SK-N-SH (cell line): ENCODE results near the gene ZNF804B. TPM values are rescaled to one million over a fixed set of nuclear protein-coding genes. Genes with fewer than 3 reads are reported as not detected.

ENCODE experiments used
- CTCF ChIA-PET: fragments of 300-600, 350-600 bp; formaldehyde crosslinking; extraction: SDS; loops from one replicate; lab custom pipeline; 2021; lab: Yijun Ruan, JAX
- POLR2A ChIA-PET: fragments of 350-600 bp; sonication (Branson Sonifier 250); formaldehyde crosslinking; extraction: SDS; loops from one replicate; lab custom pipeline; 2020; ENCODE audit warnings: antibody characterized with exemption, inconsistent platforms; lab: Yijun Ruan, JAX
- DNase-seq: peaks from one replicate; pipeline ENCODE4 v3.0.0; 2012
- H2AFZ ChIP-seq: fragments of 200-600 bp; sonication (generic); 2 replicates; pipeline ENCODE4 v1.8.1; 2016; ENCODE audit warnings: antibody characterized with exemption, mild to moderate bottlenecking, low read depth
- H3F3A ChIP-seq: fragments of 200-600 bp; sonication (generic); replicated peaks from 2 replicates; pipeline ENCODE3; 2016; ENCODE audit warnings: antibody characterized with exemption, mild to moderate bottlenecking; ENCODE audit not compliant: insufficient read depth
- H3K27ac ChIP-seq, 2 experiments: fragments of 200-500 bp in 1 of 2; fragments of 200-600 bp in 1 of 2; sonication (Bioruptor generic) in 1 of 2; sonication (generic), shearing (Covaris generic) in 1 of 2; 2 replicates each; pipeline versions ENCODE4 v1.5.1 to v1.6.1; 2014 to 2016; ENCODE audit warnings: low read depth in 2 of 2, inconsistent platforms in 1 of 2, low read length in 1 of 2, mild to moderate bottlenecking in 1 of 2, mixed read lengths in 1 of 2
- H3K27me3 ChIP-seq: fragments of 200-600 bp; sonication (generic), shearing (Covaris generic); 2 replicates; pipeline ENCODE4 v1.6.1; 2016; ENCODE audit warnings: mixed run types; ENCODE audit not compliant: insufficient read depth
- H3K36me3 ChIP-seq, 2 experiments: fragments of 200-500 bp in 1 of 2; fragments of 200-600 bp in 1 of 2; sonication (Bioruptor generic) in 1 of 2; sonication (generic) in 1 of 2; replicated peaks in 1 of 2; 2 replicates each; pipeline versions ENCODE3 to v1.5.1; 2014 to 2016; ENCODE audit warnings: low read length in 1 of 2, mild to moderate bottlenecking in 1 of 2; ENCODE audit not compliant: insufficient read depth in 2 of 2, control insufficient read depth in 1 of 2
- H3K4me1 ChIP-seq, 2 experiments: fragments of 200-500 bp in 1 of 2; fragments of 200-600 bp in 1 of 2; sonication (Bioruptor generic) in 1 of 2; sonication (generic), shearing (Covaris generic) in 1 of 2; 2 replicates each; pipeline versions ENCODE4 v1.5.1 to v1.6.1; 2014 to 2016; ENCODE audit warnings: low read depth in 1 of 2, low read length in 1 of 2, mixed run types in 1 of 2; ENCODE audit not compliant: insufficient read depth in 2 of 2, control insufficient read depth in 1 of 2
- H3K4me2 ChIP-seq: fragments of 200-600 bp; sonication (generic), shearing (Covaris generic); 2 replicates; pipeline ENCODE4 v1.6.1; 2017; ENCODE audit warnings: mixed run types
- H3K4me3 ChIP-seq, 2 experiments: fragments of 200-500 bp in 1 of 2; fragments of 200-600 bp in 1 of 2; sonication (Bioruptor generic) in 1 of 2; sonication (generic), shearing (Covaris generic) in 1 of 2; 2 replicates each; pipeline versions ENCODE4 v1.5.1 to v1.8.1; 2014 to 2016; ENCODE audit warnings: low read depth in 2 of 2, inconsistent platforms in 1 of 2, low read length in 1 of 2, mild to moderate bottlenecking in 1 of 2, mixed read lengths in 1 of 2, moderate library complexity in 1 of 2
- H3K79me2 ChIP-seq: fragments of 200-600 bp; sonication (generic); 2 replicates; pipeline ENCODE4 v1.8.1; 2017; ENCODE audit warnings: mild to moderate bottlenecking; ENCODE audit not compliant: insufficient read depth
- H3K9ac ChIP-seq: fragments of 200-600 bp; sonication (generic); 2 replicates; pipeline ENCODE4 v1.6.1; 2017; ENCODE audit warnings: mixed run types
- H3K9me2 ChIP-seq: fragments of 200-600 bp; sonication (generic); 2 replicates; pipeline ENCODE4 v1.6.1; 2017; ENCODE audit warnings: mixed run types
- H3K9me3 ChIP-seq: fragments of 200-600 bp; sonication (generic); 2 replicates; pipeline ENCODE4 v1.6.1; 2017; ENCODE audit warnings: mixed run types, mild to moderate bottlenecking, moderate library complexity
- H4K20me1 ChIP-seq: fragments of 200-600 bp; sonication (generic); 2 replicates; pipeline ENCODE4 v1.6.1; 2017; ENCODE audit warnings: mild to moderate bottlenecking, mixed run types; ENCODE audit not compliant: insufficient read depth
- CHD2 ChIP-seq: fragments of 150-350 bp; IDR thresholded peaks from 2 replicates; pipeline ENCODE4 v1.6.1; 2018; ENCODE audit warnings: low read length; ENCODE audit not compliant: partially characterized antibody
- EP300 ChIP-seq, 2 experiments: IDR thresholded peaks; 2 replicates each; pipeline versions ENCODE4 v1.4.0 to v1.6.1; 2012; ENCODE audit warnings: borderline replicate concordance in 1 of 2, low read depth in 1 of 2, low read length in 1 of 2
- FOXJ3 ChIP-seq: sonication (generic); formaldehyde crosslinking; IDR thresholded peaks from 2 replicates; pipeline ENCODE4 v1.5.1; 2020; ENCODE audit warnings: mild to moderate bottlenecking, missing genetic modification reagents
- GABPA ChIP-seq: IDR thresholded peaks from 2 replicates; pipeline ENCODE4 v1.4.0; 2012; ENCODE audit warnings: low read depth, mild to moderate bottlenecking
- MEF2A ChIP-seq: IDR thresholded peaks from 2 replicates; pipeline ENCODE4 v1.4.0; 2012; ENCODE audit warnings: low read depth, borderline replicate concordance
- NRF1 ChIP-seq: IDR thresholded peaks from 2 replicates; pipeline ENCODE4 v1.6.1; 2012; ENCODE audit warnings: low read depth, mild to moderate bottlenecking, low read length
- POLR2AphosphoS5 ChIP-seq: IDR thresholded peaks from 2 replicates; pipeline ENCODE4 v1.6.1; 2012; ENCODE audit warnings: low read depth, low read length
- RAD21 ChIP-seq: IDR thresholded peaks from 2 replicates; pipeline ENCODE4 v1.6.1; 2012; ENCODE audit warnings: mild to moderate bottlenecking, low read length
- RCOR1 ChIP-seq: fragments of 150-350 bp; IDR thresholded peaks from 2 replicates; pipeline ENCODE4 v1.6.1; 2017; ENCODE audit warnings: antibody characterized with exemption, low read length
- RFX5 ChIP-seq: IDR thresholded peaks from 2 replicates; pipeline ENCODE4 v1.6.1; 2012; ENCODE audit warnings: mild to moderate bottlenecking, improper control_type of control experiment, low read length
- RXRA ChIP-seq: IDR thresholded peaks from 2 replicates; pipeline ENCODE4 v1.4.0; 2012; ENCODE audit warnings: low read depth, mild to moderate bottlenecking, borderline replicate concordance
- SMC3 ChIP-seq: IDR thresholded peaks from 2 replicates; pipeline ENCODE4 v1.6.1; 2012; ENCODE audit warnings: low read depth, low read length, improper control_type of control experiment
- TAF1 ChIP-seq: IDR thresholded peaks from 2 replicates; pipeline ENCODE4 v1.6.1; 2012; ENCODE audit warnings: low read depth, mild to moderate bottlenecking, low read length, moderate library complexity, borderline replicate concordance
- YY1 ChIP-seq: IDR thresholded peaks from 2 replicates; pipeline ENCODE4 v1.4.0; 2012; ENCODE audit warnings: low read depth, mild to moderate bottlenecking
- WGBS: methylation state at CpG from one replicate; pipeline ENCODE4 v1.1.6; 2017; ENCODE audit warnings: low lambda C conversion rate; 5-methylcytosine and 5-hydroxymethylcytosine counted together
- polyA plus RNA-seq, 3 experiments: library from polyadenylated mRNA; depleted of rRNA; stranded (reverse); fragments of >200 nt; gene quantifications; 2 replicates each; pipeline ENCODE4 v1.2.3, GENCODE V29; 2012
- TF ChIP-seq, protein P1 (sequence below): fragments of 150-350 bp; IDR thresholded peaks from 2 replicates; pipeline ENCODE4 v1.6.1; 2016; ENCODE audit warnings: mild to moderate bottlenecking, low read depth, low read length
- TF ChIP-seq, protein P2 (sequence below): IDR thresholded peaks from 2 replicates; pipeline ENCODE4 v1.4.0; 2012; ENCODE audit warnings: low read depth, borderline replicate concordance

The ZNF804B gene
- polyA plus RNA-seq, 1 of the 3 experiments (the other 2 are of a cell fraction): not detected

DNA sequence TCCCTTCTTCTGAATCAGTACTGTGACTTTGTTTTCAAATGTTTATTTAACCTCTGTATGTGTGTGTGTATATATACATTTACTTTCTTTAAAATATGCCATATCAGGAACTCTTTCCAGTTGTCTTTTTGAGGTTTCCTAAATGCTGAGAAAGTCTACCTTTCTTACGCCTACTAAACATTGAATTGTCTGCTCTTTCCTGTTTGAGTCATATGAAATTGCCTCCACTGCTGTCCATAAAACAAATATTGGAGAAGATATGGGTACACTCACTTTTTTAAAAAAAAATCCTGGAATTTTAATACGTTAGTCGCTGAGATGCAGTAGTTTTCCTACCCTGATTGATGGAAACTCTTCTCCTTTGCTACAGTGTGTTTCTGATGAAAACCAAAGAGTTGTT lies 334.8 kb downstream of the ZNF804B start:
- POLR2A ChIA-PET: no interaction called here
- 42% methylated on average over 3 of the region's 3 CpGs for WGBS
- no peak for DNase-seq

DNA sequence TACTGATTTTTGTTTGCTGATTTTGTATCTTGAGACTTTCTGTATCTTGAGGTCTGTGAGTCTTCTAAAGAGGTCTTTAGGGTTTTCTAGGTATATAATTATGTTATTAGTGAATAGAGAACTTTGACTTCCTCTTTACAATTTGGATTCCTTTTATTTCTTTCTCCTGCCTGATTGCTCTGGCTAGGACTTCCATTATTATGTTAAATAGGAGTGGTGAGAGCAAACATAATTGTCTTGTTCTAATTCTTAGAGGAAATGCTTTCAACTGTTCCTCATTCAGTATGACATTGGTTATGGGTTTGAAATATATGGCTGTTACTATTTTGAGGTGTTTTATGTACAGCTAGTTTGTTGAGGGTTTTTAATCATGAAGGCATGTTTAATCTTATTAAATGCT lies 344.1 kb downstream of the ZNF804B start:
- H3K79me2 ChIP-seq: no peaks in the 10 kb centered on the region
- no peaks in the 10 kb centered on the region for H3K4me1 ChIP-seq
- H3K27ac ChIP-seq: no peak overlapping the region
- ChIA-PET CTCF (no interaction called here), POLR2A (no interaction called here)
- no peak overlapping the region for H3K9ac ChIP-seq
- DNase-seq: no peak
- H3K27me3 ChIP-seq: no peaks in the 10 kb centered on the region
- no peaks in the 10 kb centered on the region for H3K9me3 ChIP-seq
- no peaks in the 10 kb centered on the region for H3K36me3 ChIP-seq
- no peak overlapping the region for H3K4me2 ChIP-seq
- TF ChIP-seq SMC3 (no peak), RFX5 (no peak), EP300 (IDR thresholded peaks at IDR 0.05; ENCODE audit: borderline replicate concordance in 1 of 2, low read depth in 1 of 2, low read length in 1 of 2) (no peak), YY1 (no peak), TAF1 (no peak), GABPA (no peak), NRF1 (no peak)
- TF ChIP-seq, protein P1, sequence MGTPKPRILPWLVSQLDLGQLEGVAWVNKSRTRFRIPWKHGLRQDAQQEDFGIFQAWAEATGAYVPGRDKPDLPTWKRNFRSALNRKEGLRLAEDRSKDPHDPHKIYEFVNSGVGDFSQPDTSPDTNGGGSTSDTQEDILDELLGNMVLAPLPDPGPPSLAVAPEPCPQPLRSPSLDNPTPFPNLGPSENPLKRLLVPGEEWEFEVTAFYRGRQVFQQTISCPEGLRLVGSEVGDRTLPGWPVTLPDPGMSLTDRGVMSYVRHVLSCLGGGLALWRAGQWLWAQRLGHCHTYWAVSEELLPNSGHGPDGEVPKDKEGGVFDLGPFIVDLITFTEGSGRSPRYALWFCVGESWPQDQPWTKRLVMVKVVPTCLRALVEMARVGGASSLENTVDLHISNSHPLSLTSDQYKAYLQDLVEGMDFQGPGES: no peak
- no peaks in the 10 kb centered on the region for H4K20me1 ChIP-seq
- no peak overlapping the region for H2AFZ ChIP-seq
- H3F3A ChIP-seq: no peaks in the 10 kb centered on the region
- no peak overlapping the region for H3K4me3 ChIP-seq
- H3K9me2 ChIP-seq: no peaks in the 10 kb centered on the region

More for the DNA sequence above, 334.8 kb downstream of the ZNF804B start:
- H3K4me2 ChIP-seq: no peak overlapping the region
- no peaks in the 10 kb centered on the region for H4K20me1 ChIP-seq
- no peaks in the 10 kb centered on the region for H3K36me3 ChIP-seq
- CTCF ChIA-PET: no interaction called here
- H3K9me3 ChIP-seq: no peaks in the 10 kb centered on the region
- TF ChIP-seq RCOR1 (no peak), RXRA (no peak), MEF2A (no peak), TAF1 (no peak), FOXJ3 (CRISPR knock-in tag) (no peak), CHD2 (no peak), YY1 (no peak), POLR2AphosphoS5 (no peak), RAD21 (no peak)
- TF ChIP-seq, protein P2, sequence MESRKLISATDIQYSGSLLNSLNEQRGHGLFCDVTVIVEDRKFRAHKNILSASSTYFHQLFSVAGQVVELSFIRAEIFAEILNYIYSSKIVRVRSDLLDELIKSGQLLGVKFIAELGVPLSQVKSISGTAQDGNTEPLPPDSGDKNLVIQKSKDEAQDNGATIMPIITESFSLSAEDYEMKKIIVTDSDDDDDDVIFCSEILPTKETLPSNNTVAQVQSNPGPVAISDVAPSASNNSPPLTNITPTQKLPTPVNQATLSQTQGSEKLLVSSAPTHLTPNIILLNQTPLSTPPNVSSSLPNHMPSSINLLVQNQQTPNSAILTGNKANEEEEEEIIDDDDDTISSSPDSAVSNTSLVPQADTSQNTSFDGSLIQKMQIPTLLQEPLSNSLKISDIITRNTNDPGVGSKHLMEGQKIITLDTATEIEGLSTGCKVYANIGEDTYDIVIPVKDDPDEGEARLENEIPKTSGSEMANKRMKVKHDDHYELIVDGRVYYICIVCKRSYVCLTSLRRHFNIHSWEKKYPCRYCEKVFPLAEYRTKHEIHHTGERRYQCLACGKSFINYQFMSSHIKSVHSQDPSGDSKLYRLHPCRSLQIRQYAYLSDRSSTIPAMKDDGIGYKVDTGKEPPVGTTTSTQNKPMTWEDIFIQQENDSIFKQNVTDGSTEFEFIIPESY: no peak
- no peaks in the 10 kb centered on the region for H3K79me2 ChIP-seq
- H3K9ac ChIP-seq: no peak overlapping the region
- H3K9me2 ChIP-seq: no peaks in the 10 kb centered on the region
- H3K27ac ChIP-seq: no peak overlapping the region
- no peak overlapping the region for H2AFZ ChIP-seq
- H3K4me3 ChIP-seq: no peak overlapping the region
- no peaks in the 10 kb centered on the region for H3K4me1 ChIP-seq
- no peaks in the 10 kb centered on the region for H3F3A ChIP-seq
- H3K27me3 ChIP-seq: no peaks in the 10 kb centered on the region
